ENCODE results near the gene ANK2.

- TF ChIP-seq CTCF (IDR thresholded peaks at IDR 0.05; ENCODE audit: insufficient read depth, low read length, poor library complexity, severe bottlenecking) (no peak), EZH2phosphoT487 (conservative IDR thresholded peaks at IDR 0.05; ENCODE audit: low read length) (no peak)
These were observed 243.6 kb downstream of the ANK2 start for GRCh38 chr4:113293043-113293560.

Data from SU-DHL-6 (cell line).